ENCODE data around the gene CBX2.

The CBX2 gene

GRCh38 chr17:79801156-79802038, 23.4 kb downstream of the CBX2 start:
- TF ChIP-seq SIN3A (IDR thresholded peaks at IDR 0.05; ENCODE audit: borderline replicate concordance, insufficient read depth, low read length) (no peak), FOXP2 (optimal IDR thresholded peaks at IDR 0.05; ENCODE audit: borderline replicate concordance, extremely low read depth, extremely low read length, insufficient read depth) (peak; percentile 13)

DNA sequence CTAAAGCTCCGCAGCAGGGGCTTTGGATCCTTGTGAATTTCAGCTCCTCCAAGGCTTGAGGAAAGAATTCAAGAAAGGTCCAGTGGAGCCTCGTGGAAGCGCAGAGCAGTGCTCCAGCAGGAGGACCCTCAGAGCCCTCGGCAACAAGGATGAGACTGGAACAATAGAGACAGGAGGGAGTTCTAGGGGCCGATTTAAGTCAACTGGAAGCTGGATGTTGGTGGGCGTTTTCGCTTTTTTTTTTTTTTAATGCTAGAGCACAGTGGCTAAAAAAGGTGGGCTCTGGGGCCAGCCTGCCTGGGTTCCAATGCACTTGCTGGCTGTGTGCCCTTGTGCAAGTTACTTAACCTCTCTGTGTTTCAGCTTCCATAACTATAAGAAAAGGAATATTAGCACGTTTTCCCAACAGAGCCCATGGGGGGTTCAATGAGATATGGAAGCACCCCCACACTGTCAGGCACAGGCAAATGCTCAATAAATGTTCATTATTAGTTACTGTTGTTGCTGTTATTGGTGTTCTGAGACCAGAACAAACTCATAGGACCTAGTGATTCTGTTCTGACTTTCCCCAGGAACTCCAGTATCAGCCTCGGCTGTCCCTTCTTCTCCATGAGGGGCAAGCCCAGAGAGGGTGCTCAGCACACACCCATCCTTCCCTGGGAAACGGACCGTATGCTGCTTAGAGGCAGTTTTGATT, 24.2 kb downstream of the CBX2 start:
- no peak for TF ChIP-seq POLR2AphosphoS5 (IDR thresholded peaks at IDR 0.05; ENCODE audit: low read depth, low read length)
- no peak for TF ChIP-seq SIN3A (IDR thresholded peaks at IDR 0.05; ENCODE audit: borderline replicate concordance, insufficient read depth, low read length)
- no peak for TF ChIP-seq FOXP2 (optimal IDR thresholded peaks at IDR 0.05; ENCODE audit: borderline replicate concordance, extremely low read depth, extremely low read length, insufficient read depth)
- TF ChIP-seq TAF1 (IDR thresholded peaks at IDR 0.05; ENCODE audit: borderline replicate concordance, insufficient read depth, low read length) = no peak
- no peak for TF ChIP-seq REST (IDR thresholded peaks at IDR 0.05; ENCODE audit: insufficient read depth in 1 of 2, low read depth in 2 of 2, low read length in 2 of 2)

DNA sequence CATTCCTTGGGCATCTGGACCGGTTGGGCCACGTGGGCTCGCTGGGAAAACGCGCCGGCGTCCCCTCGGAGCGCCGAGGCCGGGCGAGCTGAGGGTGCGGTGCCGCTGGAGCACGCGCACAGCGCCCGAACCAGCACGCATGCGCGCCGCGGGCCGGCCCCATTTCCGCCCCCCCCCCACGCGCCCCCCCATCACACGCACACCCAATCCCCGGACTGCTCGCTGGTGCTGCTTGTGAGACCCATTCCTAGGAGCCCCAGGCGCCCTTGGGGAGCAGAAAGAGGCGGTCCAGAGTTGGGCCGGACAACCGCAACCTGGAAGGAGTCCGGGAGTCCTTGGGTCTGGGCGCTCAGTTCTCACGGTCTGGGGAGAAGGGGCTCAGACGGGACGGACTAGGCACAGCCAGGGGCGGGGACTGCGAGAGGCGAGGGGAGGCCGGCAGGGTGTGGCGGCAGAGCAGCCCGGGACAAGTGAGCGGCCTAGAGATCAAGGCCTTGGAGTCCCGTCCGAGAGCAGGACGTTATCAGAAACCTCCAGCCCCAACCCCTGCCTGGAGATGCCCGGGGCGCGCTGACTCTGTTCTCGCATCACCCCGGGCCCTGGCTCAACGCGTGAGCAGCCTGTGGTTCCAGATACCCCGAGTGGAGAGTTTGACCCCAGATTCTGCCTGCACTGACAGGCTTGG, 24.9 kb downstream of the CBX2 start:
- TF ChIP-seq POLR2AphosphoS5 (IDR thresholded peaks at IDR 0.05; ENCODE audit: low read depth, low read length) = no peak
- no peak for TF ChIP-seq TAF1 (IDR thresholded peaks at IDR 0.05; ENCODE audit: borderline replicate concordance, insufficient read depth, low read length)
- no peak for TF ChIP-seq FOXP2 (optimal IDR thresholded peaks at IDR 0.05; ENCODE audit: borderline replicate concordance, extremely low read depth, extremely low read length, insufficient read depth)
- no peak for TF ChIP-seq REST (IDR thresholded peaks at IDR 0.05; ENCODE audit: insufficient read depth in 1 of 2, low read depth in 2 of 2, low read length in 2 of 2)
- TF ChIP-seq SIN3A (IDR thresholded peaks at IDR 0.05; ENCODE audit: borderline replicate concordance, insufficient read depth, low read length) = no peak

- no peak for TF ChIP-seq POLR2AphosphoS5 (IDR thresholded peaks at IDR 0.05; ENCODE audit: low read depth, low read length)
- no peak for TF ChIP-seq FOXP2 (optimal IDR thresholded peaks at IDR 0.05; ENCODE audit: borderline replicate concordance, extremely low read depth, extremely low read length, insufficient read depth)
- no peak for TF ChIP-seq TAF1 (IDR thresholded peaks at IDR 0.05; ENCODE audit: borderline replicate concordance, insufficient read depth, low read length)
- TF ChIP-seq REST (IDR thresholded peaks at IDR 0.05; ENCODE audit: insufficient read depth in 1 of 2, low read depth in 2 of 2, low read length in 2 of 2) = no peak
- no peak for TF ChIP-seq SIN3A (IDR thresholded peaks at IDR 0.05; ENCODE audit: borderline replicate concordance, insufficient read depth, low read length)
These were observed 25.6 kb downstream of the CBX2 start for GRCh38 chr17:79803421-79803996.
